HG03196 (cell line): ENCODE results near the gene FBXO11.

Experiments
- ATAC-seq: cut with Tn5 transposase; IDR thresholded peaks from one replicate; pipeline ENCODE4 v1.9.1; 2021; ENCODE audit not compliant: unreplicated experiment

Gene FBXO11

DNA sequence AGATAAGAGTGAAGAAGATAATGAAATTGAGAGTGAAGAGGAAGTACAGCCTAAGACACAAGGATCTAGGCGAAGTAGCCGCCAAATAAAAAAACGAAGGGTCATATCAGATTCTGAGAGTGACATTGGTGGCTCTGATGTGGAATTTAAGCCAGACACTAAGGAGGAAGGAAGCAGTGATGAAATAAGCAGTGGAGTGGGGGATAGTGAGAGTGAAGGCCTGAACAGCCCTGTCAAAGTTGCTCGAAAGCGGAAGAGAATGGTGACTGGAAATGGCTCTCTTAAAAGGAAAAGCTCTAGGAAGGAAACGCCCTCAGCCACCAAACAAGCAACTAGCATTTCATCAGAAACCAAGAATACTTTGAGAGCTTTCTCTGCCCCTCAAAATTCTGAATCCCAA, 107.7 kb downstream of the FBXO11 start:
- no peak for ATAC-seq

- ATAC-seq, result no peak
These were observed 110.1 kb downstream of the FBXO11 start for GRCh38 chr2:47796090-47796697.

DNA sequence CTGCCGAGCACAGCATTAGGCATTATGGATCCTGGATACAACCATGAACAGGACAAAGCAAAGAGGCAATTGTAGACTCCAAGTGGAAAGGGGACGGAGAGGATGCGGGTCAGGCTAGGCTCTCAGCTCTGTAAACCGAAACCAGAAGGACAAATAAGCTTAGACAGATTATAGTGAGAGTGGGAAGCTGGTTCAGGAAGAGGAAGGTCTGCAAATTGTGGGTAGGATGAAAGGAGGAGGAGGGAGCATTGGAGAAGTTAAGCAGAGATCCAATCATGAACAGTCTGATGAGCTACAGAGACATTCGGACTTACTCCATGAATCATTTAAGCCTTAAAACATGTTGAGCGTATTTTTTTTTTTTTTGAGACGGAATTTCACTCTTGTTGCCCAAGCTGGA, 120.3 kb downstream of the FBXO11 start:
- no peak for ATAC-seq

DNA sequence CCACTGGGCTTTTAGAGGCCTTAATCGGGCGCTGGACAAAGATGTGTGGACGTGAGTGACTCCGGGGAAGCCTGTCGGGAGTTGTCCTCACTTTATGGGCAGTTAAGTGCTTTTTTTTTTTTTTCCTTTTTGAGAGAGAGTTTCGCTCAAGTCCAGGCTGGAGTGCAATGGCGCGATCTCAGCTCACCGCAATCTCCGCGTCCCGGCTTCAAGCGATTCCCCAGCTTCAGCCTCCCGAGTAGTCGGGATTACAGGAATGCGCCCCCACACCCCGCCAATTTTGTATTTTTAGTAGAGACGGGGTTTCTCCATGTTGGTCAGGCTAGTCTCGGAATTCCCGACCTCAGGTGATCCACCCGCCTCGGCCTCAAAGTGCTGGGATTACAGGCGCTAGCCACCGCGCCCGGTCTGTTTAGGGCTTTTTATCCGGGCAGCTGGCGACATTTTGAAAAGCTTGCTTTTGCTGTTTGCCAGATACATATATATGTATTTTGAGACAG, 121.9 kb downstream of the FBXO11 start:
- ATAC-seq, result no peak

DNA sequence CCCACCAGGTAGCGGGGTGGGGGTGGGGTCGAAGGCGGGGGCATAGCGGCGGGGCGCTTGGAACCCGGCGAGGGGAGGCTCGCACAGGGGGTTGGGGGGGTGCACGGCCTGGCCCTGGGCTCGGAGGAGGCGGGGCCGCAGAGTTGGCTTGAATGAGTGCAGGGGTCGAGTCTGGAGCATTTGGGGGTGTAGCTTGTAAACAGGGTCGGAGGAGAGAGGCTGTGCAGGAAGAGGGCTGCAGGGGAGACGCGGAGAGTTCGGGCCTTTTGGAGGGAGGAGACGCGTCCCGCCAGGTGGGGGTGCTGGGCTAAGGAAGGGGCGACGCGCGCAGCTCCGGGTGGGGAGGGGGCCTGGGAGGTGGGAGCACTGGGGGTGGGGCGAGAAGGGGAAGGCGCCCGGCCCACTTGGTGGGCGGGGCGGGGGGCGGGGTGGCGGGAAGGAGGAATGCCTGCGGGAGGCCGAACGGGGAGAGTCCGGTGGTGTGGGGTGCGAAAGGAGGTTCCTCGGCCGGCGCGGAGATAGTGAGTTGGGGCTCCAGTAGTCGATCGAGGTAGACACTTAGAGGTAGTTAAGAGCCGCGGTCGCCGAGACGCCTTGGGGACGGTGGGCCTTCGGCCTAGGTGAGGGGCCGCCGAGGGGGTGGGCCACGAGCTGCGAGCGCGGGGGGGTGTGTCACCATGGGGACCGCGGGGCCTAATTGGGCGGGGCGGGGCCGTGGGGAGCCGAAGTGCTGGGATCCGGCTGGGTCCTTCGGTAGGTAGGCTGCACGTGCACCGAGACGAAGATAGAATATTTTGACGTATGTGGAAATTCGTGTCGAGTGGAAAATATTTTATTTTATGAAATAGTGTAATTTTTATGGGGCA, 122.6 kb downstream of the FBXO11 start:
- ATAC-seq, result peak; percentile 25

DNA sequence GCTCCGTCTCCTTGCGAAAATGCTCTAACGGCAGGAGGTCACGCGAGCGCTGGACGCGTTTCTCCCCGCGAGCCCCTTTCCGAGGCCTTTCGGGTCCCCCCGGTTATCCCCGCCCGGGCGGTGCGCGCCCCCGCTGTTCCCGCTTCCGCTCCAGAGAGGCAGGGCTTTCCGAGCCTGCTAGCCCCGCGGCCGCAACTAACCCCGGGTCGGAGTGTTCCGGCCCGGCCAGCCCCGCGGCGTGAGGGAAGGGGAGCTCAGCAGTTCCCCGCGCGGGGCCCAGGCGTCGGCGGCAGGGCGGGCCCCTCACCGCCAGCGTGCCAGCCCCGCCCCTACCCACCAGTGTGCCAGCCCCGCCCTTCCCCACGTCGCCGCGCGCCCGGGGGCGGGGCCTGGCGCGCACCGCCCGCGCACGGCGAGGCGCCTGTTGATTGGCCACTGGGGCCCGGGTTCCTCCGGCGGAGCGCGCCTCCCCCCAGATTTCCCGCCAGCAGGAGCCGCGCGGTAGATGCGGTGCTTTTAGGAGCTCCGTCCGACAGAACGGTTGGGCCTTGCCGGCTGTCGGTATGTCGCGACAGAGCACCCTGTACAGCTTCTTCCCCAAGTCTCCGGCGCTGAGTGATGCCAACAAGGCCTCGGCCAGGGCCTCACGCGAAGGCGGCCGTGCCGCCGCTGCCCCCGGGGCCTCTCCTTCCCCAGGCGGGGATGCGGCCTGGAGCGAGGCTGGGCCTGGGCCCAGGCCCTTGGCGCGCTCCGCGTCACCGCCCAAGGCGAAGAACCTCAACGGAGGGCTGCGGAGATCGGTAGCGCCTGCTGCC, 123.4 kb downstream of the FBXO11 start, which contains the start of gene MSH6:
Gene MSH6 (plus strand): TSS at position 475 of the 815 bp plus-strand sequence. CDS start 89 bp downstream, at position 564.
- peak; percentile 82 for ATAC-seq

DNA sequence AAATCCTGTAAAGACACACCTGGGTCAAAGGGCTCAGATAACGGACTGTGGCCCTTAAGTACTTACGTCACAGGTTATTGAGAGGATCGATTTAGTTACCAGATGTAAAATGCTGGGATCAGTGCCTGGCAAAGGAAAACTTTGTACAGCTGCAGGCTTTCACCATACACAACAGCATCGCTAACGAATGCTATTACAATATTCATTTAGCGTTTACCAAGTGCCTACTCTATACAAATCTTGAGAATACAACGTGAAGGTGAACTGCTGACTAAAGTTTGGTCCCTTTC, 124.0 kb downstream of the FBXO11 start:
- no peak for ATAC-seq

DNA sequence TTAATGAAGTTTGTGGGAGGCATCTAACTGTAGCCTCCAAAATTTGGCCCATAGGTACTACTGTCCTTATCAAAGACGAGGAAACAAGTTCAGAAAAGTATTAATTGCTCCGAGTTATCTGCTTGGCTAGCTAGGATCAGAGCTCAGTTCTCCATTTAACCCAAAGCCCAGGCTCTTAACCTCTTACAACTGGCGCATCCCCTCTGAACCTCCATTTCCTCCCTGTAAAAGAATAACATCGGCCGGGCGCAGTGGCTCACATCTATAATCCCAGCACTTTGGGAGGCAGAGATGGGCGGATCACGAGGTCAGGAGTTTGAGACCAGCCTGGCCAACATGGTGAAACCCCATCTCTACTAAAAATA, 126.9 kb downstream of the FBXO11 start:
- no peak for ATAC-seq

GRCh38 chr2:47778698-47779425, 127.4 kb downstream of the FBXO11 start:
- ATAC-seq, result no peak

- ATAC-seq, result no peak
These were observed 128.9 kb downstream of the FBXO11 start for GRCh38 chr2:47777277-47777937.

GRCh38 chr2:47774567-47774966, 131.7 kb downstream of the FBXO11 start:
- ATAC-seq, result no peak

GRCh38 chr2:47772343-47772742, 134.0 kb downstream of the FBXO11 start:
- ATAC-seq, result no peak

DNA sequence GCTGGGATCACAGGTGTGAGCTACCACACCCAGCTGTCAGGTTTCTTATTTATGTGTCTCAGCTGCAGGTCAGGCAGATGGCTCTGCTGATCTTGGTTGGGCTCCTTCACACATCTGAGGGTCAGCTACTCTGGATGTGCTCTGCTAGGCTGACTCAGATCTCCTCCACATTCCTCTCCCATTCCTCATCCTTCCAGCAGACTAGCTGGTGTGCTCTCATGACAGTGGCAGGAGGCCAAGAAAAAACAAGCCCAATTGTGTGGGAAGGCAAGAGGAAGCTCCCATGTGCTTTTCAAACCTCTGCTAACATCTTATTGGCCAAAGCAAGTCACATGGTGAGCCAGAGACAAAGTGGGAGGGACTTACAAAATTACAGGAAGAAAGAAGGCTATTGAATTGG, 135.1 kb downstream of the FBXO11 start:
- no peak for ATAC-seq

- ATAC-seq, result no peak
These were observed 137.0 kb downstream of the FBXO11 start for GRCh38 chr2:47769318-47769717.

GRCh38 chr2:47767880-47768609, 138.3 kb downstream of the FBXO11 start:
- no peak for ATAC-seq

- ATAC-seq, result no peak
These were observed 138.8 kb downstream of the FBXO11 start for GRCh38 chr2:47767497-47767844.

GRCh38 chr2:47751856-47752414, 154.4 kb downstream of the FBXO11 start:
- ATAC-seq, result peak; percentile 37

GRCh38 chr2:47747878-47748277, 158.4 kb downstream of the FBXO11 start:
- ATAC-seq, result no peak

DNA sequence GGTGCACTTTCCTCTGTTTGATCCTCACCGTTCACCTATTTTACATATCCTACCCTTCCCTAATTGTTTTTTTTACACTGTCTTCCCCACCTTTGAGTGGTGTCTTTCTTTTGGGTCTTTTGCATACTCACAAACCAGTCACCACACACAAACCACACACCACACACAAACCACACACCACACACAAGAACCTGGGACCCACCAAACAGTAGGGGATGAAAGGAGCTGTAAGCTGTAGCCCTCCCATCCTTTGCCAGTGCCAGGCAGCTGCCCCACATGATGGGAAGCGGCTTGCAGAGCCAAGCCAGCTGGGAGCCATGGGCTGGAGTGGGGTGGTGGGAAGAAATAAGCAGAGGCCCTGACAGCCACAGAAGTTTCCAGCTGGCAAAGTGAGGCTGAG, 162.2 kb downstream of the FBXO11 start:
- no peak for ATAC-seq

- no peak for ATAC-seq
These were observed 164.7 kb downstream of the FBXO11 start for GRCh38 chr2:47741637-47742036.
